Natural killer cell (primary cell): ENCODE measurements around the gene LIMK2. TPM values are rescaled to one million over a fixed set of nuclear protein-coding genes. Genes with fewer than 3 reads are reported as not detected.

Experiments used
- ATAC-seq, 3 donors: fragments of 150-1000 bp in 2 of 3; fragments of 200-7000 bp in 1 of 3; cut with Tn5 transposase; 1 replicate in 1 of 3; 2 replicates in 2 of 3; pipeline ENCODE4 v1.10.0; 2021; ENCODE audit warnings: mild to moderate bottlenecking in 2 of 3, moderate library complexity in 2 of 3
- DNase-seq, 2 donors: peaks; one replicate each; pipeline versions ENCODE4 v3.0.0 to v3.0.0-alpha.2; 2013 to 2021; ENCODE audit warnings: mixed read lengths in 1 of 2
- H3K27ac ChIP-seq: one replicate; pipeline ENCODE4 v1.5.1; 2013; ENCODE audit warnings: mild to moderate bottlenecking, low read length
- H3K27me3 ChIP-seq: one replicate; pipeline ENCODE4 v1.6.1; 2013; ENCODE audit warnings: low read length; ENCODE audit not compliant: control insufficient read depth, insufficient read depth
- H3K36me3 ChIP-seq: one replicate; pipeline ENCODE4 v1.6.1; 2013; ENCODE audit warnings: low read length; ENCODE audit not compliant: control insufficient read depth, insufficient read depth
- H3K4me1 ChIP-seq: one replicate; pipeline ENCODE4 v1.6.1; 2013; ENCODE audit warnings: low read length; ENCODE audit not compliant: control insufficient read depth, insufficient read depth
- H3K4me3 ChIP-seq: one replicate; pipeline ENCODE4 v1.5.1; 2013; ENCODE audit warnings: low read length
- H3K9me3 ChIP-seq: one replicate; pipeline ENCODE4 v1.6.1; 2013; ENCODE audit warnings: low read length; ENCODE audit not compliant: control insufficient read depth, insufficient read depth
- H3K27ac Mint-ChIP-seq, 2 donors: one replicate each; pipeline ENCODE4 v1.8.0; 2022; ENCODE audit warnings: mild to moderate bottlenecking in 2 of 2, mixed read lengths in 2 of 2, moderate library complexity in 1 of 2
- H3K27me3 Mint-ChIP-seq, 2 donors: one replicate each; pipeline ENCODE4 v1.8.0; 2022; ENCODE audit warnings: low read depth in 2 of 2, mixed read lengths in 2 of 2
- H3K36me3 Mint-ChIP-seq: one replicate; pipeline ENCODE4 v1.8.0; 2022; ENCODE audit warnings: mixed read lengths
- H3K4me1 Mint-ChIP-seq, 2 donors: one replicate each; pipeline ENCODE4 v1.8.0; 2022; ENCODE audit warnings: mixed read lengths in 2 of 2
- H3K4me3 Mint-ChIP-seq: one replicate; pipeline ENCODE4 v1.8.0; 2022; ENCODE audit warnings: mild to moderate bottlenecking, moderate library complexity, mixed read lengths
- H3K9me3 Mint-ChIP-seq, 2 donors: one replicate each; pipeline ENCODE4 v1.8.0; 2022; ENCODE audit warnings: mixed read lengths in 2 of 2
- CTCF ChIP-seq: fragments of 200-600 bp; IDR thresholded peaks from one replicate; pipeline ENCODE4 v1.8.0; 2022; ENCODE audit warnings: antibody characterized with exemption
- WGBS: methylation state at CpG from one replicate; pipeline ENCODE4 v1.1.7; 2013; ENCODE audit warnings: missing lambda C conversion rate; ENCODE audit not compliant: insufficient coverage; 5-methylcytosine and 5-hydroxymethylcytosine counted together
- intact Hi-C: fragments of 100-400 bp; cut with micrococcal nuclease; formaldehyde crosslinking; loops from one replicate; pipeline ENCODE4 v1.14.2; 2022
- total RNA-seq, 4 donors: library from RNA; stranded (reverse); fragments of 120-200 nt in 1 of 4; gene quantifications; one replicate each; pipeline versions ENCODE4 v1.2.3 to v1.2.4, GENCODE V29; 2013 to 2022

Gene LIMK2
- total RNA-seq, 3 donors from 2014 or later (not counting 1 experiment from before 2014, with no cell fraction given): 17.2 to 28.6 (median 19.1) TPM

GRCh38 chr22:31286360-31287255 lies 74.5 kb downstream of the LIMK2 start:
- ATAC-seq (peak; percentile 11 to 26 (median 13)), DNase-seq (peak; percentile 30 to 86)
- Histone ChIP-seq H3K9me3 (no peaks in the 10 kb centered on the region), H3K27ac (peak overlapping the region; percentile 99), H3K4me3 (no peak overlapping the region), H3K27me3 (no peaks in the 10 kb centered on the region), H3K4me1 (peaks cover 59% of the 10 kb centered on the region), H3K36me3 (peaks cover 55% of the 10 kb centered on the region)
- H3K4me1 Mint-ChIP-seq: peaks cover 45 to 49% of the 10 kb centered on the region in 2 donors
- no peaks in the 10 kb centered on the region for H3K36me3 Mint-ChIP-seq
- 38% methylated on average over 8 of the region's 8 CpGs for WGBS
- H3K4me3 Mint-ChIP-seq: peak overlapping the region; percentile 74
- no peaks in the 10 kb centered on the region for H3K9me3 Mint-ChIP-seq
- no peak for TF ChIP-seq CTCF
- H3K27me3 Mint-ChIP-seq: no peaks in the 10 kb centered on the region
- intact Hi-C loops: no loop called here
- H3K27ac Mint-ChIP-seq: peak overlapping the region; percentile 99

DNA sequence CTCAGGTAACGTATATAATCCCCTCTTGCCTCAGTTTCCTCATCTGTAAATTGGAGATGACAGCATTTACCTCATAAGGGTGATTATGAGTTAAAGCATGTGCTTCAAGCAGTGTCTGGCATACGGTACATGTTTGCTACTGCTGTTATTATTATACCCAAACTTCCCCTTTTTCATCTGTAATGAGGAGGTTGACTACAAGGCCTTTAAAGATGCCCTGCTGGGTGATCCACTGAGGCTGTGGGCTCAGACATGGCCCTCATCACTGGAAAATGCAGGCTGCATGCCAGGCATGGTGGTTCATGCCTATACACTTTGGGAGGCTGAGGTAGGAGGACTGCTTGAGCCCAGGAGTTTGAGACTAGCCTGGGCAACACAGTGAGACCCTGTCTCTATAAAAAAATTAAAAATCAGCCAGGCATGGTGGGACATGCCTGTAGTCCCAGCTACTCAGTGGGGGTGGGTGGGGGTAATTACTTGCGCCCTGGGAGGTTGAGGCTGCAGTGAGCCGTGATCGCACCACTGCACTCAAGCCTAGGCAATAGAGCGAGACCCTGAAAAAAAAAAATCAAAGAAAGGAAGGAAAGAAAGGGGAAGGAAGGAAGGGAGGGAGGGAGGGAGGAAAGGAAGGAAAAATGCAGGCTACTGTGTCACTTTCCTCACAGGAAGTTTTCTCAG lies 75.9 kb downstream of the LIMK2 start:
- Mint-ChIP-seq H3K36me3 (no peaks in the 10 kb centered on the region), H3K4me3 (peak overlapping the region; percentile 69), H3K27ac (peak overlapping the region; percentile 99), H3K27me3 (no peaks in the 10 kb centered on the region), H3K9me3 (no peaks in the 10 kb centered on the region), H3K4me1 (peaks cover 57 to 59% of the 10 kb centered on the region in 2 donors)
- no peaks in the 10 kb centered on the region for H3K9me3 ChIP-seq
- peak in 1 of 2 donors; percentile 8 for DNase-seq
- no peaks in the 10 kb centered on the region for H3K27me3 ChIP-seq
- TF ChIP-seq CTCF: no peak
- H3K4me1 ChIP-seq: peaks cover 70% of the 10 kb centered on the region
- H3K27ac ChIP-seq: peak overlapping the region; percentile 99
- H3K36me3 ChIP-seq: peaks cover 42% of the 10 kb centered on the region
- WGBS: 72% methylated on average over 5 of the region's 6 CpGs
- ATAC-seq: no peak
- intact Hi-C loops: no loop called here
- no peak overlapping the region for H3K4me3 ChIP-seq

DNA sequence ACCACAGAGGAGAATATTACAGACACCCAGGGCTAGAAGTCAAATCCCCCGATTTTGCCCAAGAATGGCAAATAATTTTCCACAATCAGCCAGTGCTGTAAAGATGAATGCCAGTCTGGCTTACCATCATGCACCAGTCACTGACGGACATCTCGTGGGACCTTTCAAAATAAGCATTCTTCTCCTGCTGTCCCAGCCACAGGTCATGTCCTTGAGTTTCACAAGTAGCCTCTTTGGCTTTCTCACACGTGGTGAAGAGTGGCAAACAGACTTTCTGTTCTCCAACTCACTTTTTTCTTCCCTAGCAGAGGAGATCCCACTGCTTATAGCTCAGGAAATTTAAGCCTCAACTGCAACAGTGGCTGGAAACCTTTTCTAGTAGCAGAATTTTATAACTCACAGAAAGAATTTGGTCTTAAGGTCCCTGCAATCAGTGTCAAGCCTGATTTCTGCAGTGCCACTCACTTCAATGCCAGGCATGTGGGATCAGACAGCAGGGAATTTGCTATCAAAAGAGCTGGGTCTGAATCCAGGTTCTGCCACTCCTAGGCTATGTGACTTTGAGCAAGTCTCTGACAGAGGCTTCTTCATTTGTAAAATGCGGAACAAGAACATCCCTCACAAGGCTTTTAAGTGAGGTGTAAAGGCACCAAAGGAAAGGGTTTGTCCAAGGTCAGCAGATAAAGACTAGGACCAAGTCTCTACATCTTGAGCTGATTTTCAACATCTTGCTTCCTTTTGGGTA lies 76.6 kb downstream of the LIMK2 start:
- DNase-seq (peak in 1 of 2 donors; percentile 23), ATAC-seq (no peak)
- H3K36me3 Mint-ChIP-seq: no peaks in the 10 kb centered on the region
- no peak for TF ChIP-seq CTCF
- intact Hi-C loops: no loop called here
- H3K27ac Mint-ChIP-seq: peak overlapping the region; percentile 99
- Histone ChIP-seq H3K9me3 (no peaks in the 10 kb centered on the region), H3K4me3 (no peak overlapping the region), H3K36me3 (peaks cover 36% of the 10 kb centered on the region), H3K27ac (peak overlapping the region; percentile 99), H3K27me3 (no peaks in the 10 kb centered on the region), H3K4me1 (peaks cover 74% of the 10 kb centered on the region)
- H3K27me3 Mint-ChIP-seq: no peaks in the 10 kb centered on the region
- H3K9me3 Mint-ChIP-seq: no peaks in the 10 kb centered on the region
- peak overlapping the region; percentile 69 for H3K4me3 Mint-ChIP-seq
- 45% methylated on average over 5 of the region's 5 CpGs for WGBS
- H3K4me1 Mint-ChIP-seq: peaks cover 57 to 59% of the 10 kb centered on the region in 2 donors
